HG02759 (cell line): Measurements from ENCODE around the gene TRAPPC3.

Source experiments
- ATAC-seq: cut with Tn5 transposase; IDR thresholded peaks from one replicate; pipeline ENCODE4 v1.9.1; 2021; ENCODE audit warnings: mild to moderate bottlenecking, moderate library complexity; ENCODE audit not compliant: unreplicated experiment

TRAPPC3 gene

GRCh38 chr1:36154335-36154734, 5.0 kb upstream of the TRAPPC3 start:
- ATAC-seq = no peak

- no peak for ATAC-seq
These were observed 4.2 kb upstream of the TRAPPC3 start for GRCh38 chr1:36153476-36153875.

- no peak for ATAC-seq
These were observed 2.5 kb upstream of the TRAPPC3 start for GRCh38 chr1:36151845-36152203.

GRCh38 chr1:36151134-36151844, 2.0 kb upstream of the TRAPPC3 start:
- no peak for ATAC-seq

- peak; percentile 44 for ATAC-seq
These were observed 1.2 kb upstream of the TRAPPC3 start for GRCh38 chr1:36150296-36151133.

- ATAC-seq = no peak
These were observed 648 bp upstream of the TRAPPC3 start for GRCh38 chr1:36149973-36150295.

- no peak for ATAC-seq
These were observed 457 bp downstream of the TRAPPC3 start for GRCh38 chr1:36148821-36149236.

GRCh38 chr1:36144413-36144812, 4.9 kb downstream of the TRAPPC3 start:
- no peak for ATAC-seq

- ATAC-seq = no peak
These were observed 5.9 kb downstream of the TRAPPC3 start for GRCh38 chr1:36143424-36143823.

- ATAC-seq = no peak
These were observed 7.2 kb downstream of the TRAPPC3 start for GRCh38 chr1:36142121-36142520.

GRCh38 chr1:36139521-36139920, 9.8 kb downstream of the TRAPPC3 start:
- no peak for ATAC-seq

GRCh38 chr1:36137776-36138175, 11.5 kb downstream of the TRAPPC3 start:
- ATAC-seq = no peak

- no peak for ATAC-seq
These were observed 12.1 kb downstream of the TRAPPC3 start for GRCh38 chr1:36137226-36137625.

GRCh38 chr1:36136535-36136934, 12.8 kb downstream of the TRAPPC3 start:
- no peak for ATAC-seq

- ATAC-seq = no peak
These were observed 13.5 kb downstream of the TRAPPC3 start for GRCh38 chr1:36135796-36136195.

GRCh38 chr1:36135330-36135667, 14.0 kb downstream of the TRAPPC3 start:
- ATAC-seq = no peak

- ATAC-seq = no peak
These were observed 14.6 kb downstream of the TRAPPC3 start for GRCh38 chr1:36134505-36135329.

GRCh38 chr1:36134031-36134430, 15.3 kb downstream of the TRAPPC3 start:
- ATAC-seq = no peak

- ATAC-seq = no peak
These were observed 15.8 kb downstream of the TRAPPC3 start for GRCh38 chr1:36133484-36133883.

- ATAC-seq = no peak
These were observed 17.3 kb downstream of the TRAPPC3 start for GRCh38 chr1:36132029-36132428.

GRCh38 chr1:36128905-36129206, 20.4 kb downstream of the TRAPPC3 start:
- ATAC-seq = no peak
